Stimulated activated CD4-positive, alpha-beta T cell treated with anti-CD3 and anti-CD28 coated beads, Interleukin-15, amount 100 ng/mL, for 48 hours (primary cell): Measurements from ENCODE around the gene ERC2.

Experiments
- DNase-seq, 2 donors: peaks; one replicate each; pipeline ENCODE4 v3.0.0-alpha.2; 2020; ENCODE audit warnings: low read depth in 2 of 2

Gene ERC2

DNA sequence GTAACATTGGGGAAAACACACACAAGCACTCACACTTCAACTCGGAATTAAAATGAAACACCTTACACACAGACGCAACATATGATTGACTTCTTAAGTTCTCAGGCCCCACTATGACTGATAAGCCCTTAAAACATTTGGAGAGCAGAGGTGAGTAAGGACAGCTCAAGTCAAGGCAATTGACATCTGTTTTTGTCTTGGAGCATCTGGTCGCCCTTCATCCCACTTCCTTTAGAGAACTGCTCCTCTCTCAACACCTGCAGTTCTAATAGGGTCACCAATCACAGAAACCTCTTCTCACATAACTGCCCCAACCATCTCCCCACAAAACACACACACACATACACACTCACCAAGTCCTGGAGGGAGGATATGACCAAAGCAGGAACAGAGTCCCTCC is 43.4 kb downstream of the ERC2 start:
- DNase-seq = no peak

DNA sequence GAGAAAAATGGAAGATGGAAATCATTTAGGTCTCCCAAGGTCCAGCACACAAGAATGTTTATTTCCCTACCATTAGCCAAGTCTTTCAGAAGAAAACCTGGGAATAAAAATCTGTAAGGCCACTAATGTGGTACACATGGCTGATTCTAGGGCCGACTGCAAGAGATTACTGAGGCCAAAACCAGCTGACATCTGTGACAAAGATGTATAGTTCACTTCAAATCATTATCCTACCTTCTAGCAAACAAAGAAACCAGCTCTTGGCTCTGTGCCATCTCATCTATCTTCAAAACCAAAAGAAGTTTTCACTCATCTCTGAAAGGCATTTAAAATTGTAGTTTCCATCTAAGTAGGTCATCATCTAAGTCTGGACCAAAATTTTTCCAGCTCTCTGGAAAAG is 43.9 kb downstream of the ERC2 start:
- DNase-seq = no peak

DNA sequence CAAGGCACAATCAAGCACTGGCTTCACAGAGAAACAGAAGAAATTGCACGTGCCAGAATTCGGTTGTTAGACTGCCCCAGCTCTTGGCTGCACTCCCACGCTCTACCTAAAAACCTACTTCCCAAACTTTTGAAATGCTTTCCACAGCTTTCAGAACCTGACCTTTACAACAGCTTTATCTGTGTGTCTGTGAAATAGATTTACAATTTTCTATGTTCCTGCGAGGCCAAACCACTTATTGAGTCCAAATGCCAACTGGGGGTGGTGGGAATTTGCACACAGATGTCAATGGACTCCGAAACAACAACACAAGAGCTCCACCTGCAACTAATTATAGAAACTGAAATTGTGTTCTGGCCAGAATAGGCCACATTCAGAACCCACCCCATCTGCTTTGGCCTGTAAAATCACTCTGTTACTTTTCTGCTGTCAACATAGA is 44.6 kb downstream of the ERC2 start:
- DNase-seq = no peak

DNA sequence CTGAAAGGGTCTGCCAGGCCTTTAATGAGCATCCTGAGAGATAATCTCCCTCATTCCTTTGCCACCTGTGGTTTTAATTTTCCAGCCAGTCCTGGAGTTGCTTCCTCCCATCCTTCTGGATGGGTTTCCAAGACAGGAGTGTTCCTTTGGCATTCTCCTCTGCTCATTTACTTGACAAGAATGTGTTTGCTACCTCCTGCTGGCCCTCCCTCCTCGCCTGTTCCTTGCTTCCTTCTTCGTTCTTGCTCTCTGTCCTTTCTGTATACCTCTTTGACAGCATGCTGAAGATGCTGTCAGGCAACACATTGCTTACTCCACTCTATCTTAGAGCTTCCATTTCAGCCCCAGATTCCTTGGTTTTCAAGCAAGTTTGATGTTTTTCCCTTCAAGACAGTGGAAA is 46.0 kb downstream of the ERC2 start:
- no peak for DNase-seq

DNA sequence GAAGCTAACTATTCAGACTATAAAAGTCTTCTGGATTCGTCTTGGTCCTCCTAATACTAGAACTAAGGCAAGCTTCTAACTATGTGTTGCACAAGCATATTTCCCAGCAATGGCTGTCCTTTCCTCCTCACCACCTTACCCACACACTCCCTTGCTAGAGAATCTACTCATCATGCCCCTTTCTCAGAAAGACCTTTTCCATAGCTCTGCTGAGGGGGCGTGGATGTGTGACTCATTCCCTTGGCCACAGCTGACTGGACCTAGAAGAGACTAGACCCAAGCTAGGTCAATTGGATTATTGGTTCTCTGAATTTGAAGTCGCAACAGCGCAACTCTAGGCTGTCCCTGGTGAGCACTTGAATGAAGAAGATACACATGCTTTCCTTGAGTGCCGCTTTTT is 47.1 kb downstream of the ERC2 start:
- DNase-seq = no peak

DNA sequence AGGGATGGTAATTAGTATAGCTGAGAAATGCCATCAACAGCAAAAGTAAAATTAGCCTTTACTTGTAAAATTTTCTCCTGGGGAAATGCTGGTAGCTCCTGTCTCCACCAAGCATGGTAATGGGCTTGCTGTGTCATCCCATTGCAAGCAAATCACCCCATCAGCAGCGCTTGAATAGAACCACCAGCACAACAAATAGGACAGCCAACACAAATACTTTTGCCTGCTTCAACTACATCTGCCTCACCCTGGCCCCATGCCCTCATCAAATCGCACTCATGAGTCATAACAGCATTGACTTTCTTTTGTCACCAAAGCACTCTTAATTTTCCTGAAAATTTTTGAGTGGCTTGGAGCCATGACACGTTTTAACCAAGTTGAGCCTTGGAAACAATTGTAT is 52.6 kb downstream of the ERC2 start:
- no peak for DNase-seq

DNA sequence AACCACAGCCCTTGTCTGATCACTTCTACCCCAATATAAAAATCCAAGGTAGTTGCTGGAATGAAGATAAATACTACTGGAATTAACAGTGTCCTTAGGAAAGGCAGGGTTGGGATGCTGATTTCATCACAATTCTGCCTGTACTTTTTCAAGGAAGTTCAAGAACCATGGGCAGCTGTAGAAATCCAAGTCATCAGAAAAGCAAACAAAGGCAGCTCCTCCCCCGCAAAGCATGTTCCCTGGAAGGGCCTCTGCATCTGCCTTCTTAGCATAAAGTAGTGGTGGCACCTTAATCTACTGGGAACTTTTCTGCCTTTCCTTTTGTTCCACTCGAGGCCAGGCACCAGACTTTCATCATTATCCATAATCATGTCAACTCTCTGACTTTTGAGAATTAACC is 54.4 kb downstream of the ERC2 start:
- DNase-seq = no peak

DNA sequence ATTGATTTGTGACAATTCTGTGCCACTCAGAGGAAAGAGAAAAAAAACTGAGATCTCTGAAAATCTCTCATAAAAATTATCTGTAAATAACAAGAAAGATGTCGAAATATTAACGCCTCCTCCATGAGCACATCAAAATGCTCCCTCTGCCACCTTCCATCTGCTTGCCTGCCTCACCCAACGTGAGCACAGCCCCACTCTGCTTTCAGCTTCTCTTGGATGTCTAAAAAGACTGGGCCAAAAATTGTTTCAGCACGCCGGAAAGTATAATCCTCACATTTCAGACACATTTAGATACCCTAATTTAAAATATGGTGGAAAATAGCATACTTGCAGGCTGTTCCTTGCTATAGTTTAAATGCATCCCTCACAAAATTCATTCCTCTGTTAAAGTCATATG is 57.1 kb downstream of the ERC2 start:
- DNase-seq = no peak

DNA sequence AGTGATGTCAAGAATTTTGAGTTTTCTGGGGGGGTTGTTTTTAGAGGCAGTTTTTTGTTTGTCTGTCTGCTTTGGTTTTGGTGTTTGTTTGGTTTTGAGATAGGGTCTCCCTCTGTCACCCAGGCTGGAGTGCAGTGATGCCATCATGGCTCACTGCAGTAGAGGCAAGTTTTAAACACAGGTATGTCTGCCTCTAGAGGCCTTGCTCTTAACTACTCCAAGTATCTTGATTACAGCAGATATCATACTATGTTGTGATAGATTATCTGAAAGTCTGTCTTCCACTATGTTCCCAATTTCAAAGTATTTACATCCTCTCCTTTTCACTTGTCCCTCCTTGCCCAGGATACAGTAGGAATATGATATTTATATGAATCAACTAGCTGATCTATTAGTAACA is 57.7 kb downstream of the ERC2 start:
- no peak for DNase-seq

DNA sequence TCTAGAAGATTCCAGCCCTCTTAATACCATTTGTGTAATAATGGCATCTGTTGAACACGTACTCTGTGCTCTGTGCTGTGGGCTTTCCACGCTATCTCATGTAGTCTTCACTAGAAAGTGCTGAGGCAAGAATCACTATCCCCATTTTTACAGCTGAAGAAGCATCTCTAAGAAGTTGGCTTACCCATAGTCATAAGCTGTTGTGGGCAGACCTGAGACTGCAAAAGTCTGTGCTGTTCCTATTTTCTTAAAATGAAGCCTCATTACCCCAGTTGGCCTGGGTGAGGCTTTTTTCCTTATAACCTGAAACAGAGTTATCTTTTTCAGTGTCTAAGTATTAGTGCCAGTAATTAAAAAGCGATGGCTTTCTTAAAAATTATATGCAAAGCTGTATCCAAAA is 58.5 kb downstream of the ERC2 start:
- DNase-seq = no peak

DNA sequence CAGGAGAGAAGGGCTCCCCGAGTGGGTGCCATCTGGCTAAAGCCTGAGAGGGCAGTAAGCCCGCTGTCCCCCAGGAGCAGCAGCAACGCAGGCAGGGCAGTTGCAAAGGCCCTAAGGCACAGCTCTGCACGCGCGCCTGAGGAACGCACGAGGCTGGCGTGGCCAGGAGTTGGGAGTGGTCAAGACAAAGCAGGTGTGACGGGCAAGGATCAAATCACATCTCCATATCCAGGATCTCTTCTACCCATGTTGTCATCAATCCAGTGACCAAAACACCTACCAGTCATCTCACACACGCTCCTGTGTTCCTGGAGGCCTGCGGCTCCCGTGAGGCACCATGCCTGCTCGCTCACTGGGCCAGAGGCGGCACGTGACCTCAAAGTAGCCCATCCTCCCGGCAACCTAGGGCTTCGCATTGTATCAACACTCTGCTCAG is 59.5 kb downstream of the ERC2 start:
- DNase-seq = no peak

DNA sequence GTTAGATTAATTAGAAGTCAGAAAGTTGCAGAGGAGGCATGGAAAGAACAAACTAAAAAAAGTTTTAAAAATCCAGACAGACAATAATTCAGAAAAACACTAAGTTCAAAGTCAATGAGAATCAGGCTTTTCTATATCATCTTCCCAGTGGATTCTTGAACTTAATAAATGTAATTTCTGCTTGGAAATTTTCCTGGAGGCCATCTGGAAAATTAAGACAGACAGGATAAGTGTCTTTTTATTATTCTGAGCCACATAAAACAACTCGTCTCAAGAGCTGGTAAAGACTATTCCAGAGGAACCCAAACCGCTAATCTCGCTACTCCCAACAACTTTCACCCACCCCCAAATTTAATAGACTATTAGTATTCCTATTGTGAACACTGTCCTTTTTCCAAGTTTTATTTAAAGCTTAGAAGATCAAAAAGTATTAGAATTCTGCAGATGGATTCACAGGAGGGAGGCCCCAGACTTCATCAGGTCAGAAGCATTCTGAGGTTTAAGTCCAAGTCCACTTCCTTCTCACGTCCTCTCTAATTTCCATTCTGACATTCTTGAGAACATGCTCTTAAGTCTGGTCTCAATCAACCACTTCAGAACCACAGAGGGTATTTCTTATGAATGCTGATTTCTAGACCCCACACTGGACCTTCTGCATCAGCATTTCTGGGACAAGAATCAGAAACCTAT is 61.3 kb downstream of the ERC2 start:
- DNase-seq = no peak

DNA sequence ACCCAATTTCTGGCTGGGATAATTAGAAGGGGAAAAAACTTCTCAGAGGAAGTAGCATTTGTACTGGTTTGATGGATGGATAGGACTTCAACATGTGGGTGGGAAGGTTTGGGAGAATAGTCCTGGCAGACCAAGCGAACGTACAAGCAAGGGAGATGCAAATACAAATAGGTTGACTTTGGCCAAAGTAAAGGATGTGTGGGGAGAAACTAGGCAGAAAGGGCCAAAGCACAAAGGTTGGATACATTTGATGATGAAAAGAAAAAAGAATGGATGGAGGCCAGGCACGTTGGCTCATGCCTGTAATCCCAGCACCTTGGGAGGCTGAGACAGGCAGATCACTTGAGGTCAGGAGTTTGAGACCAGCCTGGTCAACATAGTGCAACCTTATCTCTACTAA is 63.4 kb downstream of the ERC2 start:
- DNase-seq = no peak

DNA sequence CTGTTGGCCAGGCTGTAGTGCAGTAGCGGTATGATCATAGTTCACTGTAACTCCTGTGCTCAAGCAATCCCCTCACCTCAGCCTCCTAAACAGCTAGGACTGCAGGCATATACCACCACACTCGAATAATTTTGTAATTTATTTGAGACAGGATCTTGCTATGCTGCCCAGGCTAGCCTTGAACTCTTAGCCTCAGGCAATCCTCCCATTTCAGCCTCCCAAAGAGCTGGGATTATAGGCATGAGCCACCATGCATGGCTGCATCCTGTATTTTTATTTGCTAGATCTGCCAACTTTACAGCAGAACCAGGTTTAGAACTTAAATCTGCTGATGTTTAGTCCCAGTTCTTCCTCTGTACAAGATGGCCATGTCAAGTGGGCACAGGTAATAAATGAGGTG is 69.6 kb downstream of the ERC2 start:
- DNase-seq = no peak

DNA sequence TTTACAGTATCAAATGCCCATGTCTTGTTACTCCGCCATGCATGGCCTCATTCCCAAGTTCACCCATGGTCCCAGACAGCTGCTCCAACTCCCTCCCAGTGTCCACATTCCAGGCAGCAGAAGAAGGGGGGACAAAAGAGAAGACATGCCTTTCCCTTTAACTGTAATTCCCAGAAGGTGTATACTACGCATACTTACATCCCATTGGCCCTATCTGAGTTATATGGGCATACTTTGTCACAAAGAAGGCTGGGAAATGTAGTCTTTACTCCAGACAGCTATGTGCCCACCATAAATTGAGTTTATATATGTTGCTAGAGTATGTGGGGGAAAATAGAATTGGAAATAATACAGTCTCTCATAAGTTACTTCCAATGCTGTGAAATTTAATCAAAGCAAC is 70.5 kb downstream of the ERC2 start:
- DNase-seq = no peak

DNA sequence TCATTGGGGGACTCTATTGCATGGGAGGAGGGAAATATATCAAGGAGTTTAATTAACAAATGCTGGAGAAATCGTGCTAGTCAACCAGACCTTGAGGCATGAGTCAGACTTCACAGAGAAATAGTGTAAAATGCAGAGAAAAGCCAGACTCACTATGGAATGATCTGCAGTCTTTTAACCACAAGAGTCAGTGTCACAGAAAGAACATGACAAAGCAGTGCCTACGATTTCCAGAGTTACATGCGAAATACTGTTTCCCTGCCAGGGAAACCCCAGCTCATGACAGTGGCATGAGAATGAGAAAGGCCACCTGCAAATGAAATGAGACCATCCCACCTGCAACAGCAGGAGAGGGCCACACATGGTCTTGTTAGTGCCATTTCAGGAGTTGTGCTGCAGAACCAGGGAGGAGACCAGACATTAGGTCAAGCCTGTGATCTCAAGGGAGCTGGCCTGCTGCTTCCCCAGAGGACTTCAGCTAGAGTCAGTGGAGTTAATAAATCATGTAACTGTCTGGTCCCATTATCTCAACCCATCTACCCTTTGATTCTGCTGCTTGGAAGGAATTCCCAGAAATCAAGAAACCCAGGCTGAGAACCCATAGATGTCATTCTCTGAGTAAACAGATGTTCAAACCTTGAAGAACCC is 79.0 kb downstream of the ERC2 start:
- no peak for DNase-seq

DNA sequence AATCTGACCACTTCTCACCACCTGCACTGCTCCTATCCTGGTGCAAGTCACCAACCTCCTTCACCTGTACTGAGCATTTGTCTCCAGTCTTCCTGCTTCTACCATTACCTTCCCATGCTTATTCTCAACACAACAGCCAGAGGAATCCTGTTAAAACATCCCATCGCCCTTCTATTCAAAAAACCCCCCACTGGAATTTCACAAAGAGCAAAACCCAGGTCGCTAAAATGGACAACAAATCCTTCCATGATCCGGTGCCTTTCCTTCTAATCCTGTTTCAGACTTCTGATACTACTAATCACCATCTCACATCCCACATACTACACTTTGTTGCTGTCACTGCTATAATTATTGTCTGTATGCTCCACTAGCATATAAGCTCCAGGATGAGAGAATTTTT is 85.2 kb downstream of the ERC2 start:
- DNase-seq = no peak

DNA sequence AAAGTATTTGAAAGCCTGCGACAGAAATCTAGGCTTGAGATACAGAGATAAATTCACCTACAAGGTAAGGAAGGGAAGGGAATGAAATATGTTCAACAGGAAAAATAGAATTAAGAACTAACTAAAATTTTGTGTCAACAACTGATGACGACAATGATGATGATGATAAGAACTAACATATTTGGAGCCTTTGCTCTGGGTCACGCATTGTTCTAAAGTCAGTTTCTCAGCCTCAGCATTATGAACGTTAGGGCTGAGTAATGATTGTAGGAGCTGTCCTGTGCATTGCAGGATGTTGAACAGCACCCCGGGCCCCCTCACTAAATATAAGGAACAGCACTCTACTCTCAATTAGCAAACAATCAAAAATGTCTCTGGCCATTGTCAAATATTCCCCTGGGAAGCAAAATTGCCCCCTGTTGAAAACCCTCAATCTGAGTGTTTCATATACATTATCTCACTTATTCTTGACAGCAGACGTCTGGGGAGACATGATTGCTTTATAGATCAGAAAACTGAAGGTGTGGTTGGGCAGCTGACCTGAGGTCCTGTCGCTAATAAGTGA is 88.5 kb downstream of the ERC2 start:
- no peak for DNase-seq

DNA sequence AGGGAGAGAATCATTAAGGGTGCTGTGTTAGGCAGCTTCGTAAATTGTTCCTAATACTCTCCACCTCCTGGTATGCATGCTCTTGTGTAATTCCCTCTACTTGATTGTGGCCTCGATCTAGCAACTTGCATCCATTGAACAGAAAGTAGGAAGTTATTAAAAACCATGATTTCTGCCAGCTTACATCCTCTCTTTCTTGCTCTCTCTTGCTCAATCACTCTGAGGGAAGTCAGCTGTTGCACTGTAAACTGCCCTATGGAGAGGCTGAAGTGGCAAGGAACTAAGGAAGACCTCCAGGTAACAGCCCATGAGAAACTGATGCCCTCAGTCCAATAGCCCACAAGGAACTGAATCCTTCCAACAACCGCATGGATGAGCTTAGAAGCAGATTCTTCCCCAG is 92.6 kb downstream of the ERC2 start:
- no peak for DNase-seq

DNA sequence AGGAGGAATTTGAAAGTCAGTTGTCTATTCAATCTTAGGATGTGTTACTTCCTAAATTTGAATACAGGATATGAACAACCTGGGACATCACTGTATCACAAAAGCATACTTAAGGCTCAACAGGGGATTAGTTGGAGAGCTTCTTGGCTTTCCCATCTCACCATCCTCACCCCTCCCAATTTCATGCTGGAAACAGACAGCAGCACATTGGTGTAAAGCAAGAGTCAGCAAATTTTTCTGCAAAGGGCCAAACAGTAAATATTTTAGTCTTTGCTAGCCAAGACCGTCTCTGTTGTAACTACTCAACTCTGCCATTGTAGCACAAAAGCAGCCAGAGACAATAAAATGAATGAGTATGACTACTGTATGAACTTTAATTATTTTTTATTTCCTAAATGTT is 94.9 kb downstream of the ERC2 start:
- DNase-seq = no peak

DNA sequence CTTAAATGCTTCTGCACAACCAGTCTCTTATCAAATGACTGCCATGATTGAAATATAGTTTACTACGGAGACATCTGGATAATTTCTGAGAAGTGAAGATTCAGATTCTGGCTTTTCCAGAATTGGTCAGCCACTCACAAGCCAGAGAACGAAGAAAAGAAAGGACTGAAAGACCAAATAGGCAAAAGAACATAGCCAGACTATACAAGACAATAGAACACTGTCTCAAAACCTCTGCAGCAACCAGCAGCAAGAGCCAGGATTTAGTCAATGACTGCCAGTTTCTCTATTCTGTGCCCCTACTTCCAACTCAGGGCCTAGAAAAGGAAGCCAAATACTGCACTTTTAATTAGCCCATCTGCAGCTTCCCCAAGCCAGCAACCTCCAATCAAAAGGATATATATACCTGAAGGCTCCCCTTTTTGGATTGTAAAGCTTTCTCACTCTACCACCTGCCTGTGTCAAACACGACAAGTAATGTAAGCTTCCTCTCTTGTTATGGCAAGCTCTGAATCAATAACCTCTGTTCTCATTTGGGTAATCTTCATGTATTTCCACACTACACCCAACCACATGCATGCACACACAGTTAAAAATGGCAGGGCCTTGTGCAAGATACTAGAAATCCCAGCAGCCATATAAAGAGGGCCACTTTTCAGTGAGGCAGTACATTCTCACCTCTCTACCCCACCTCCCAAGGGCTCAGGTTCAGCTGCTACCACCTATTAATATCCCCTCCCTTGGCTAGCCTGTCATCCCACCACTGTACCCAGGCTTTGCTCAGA is 97.1 kb downstream of the ERC2 start:
- no peak for DNase-seq

DNA sequence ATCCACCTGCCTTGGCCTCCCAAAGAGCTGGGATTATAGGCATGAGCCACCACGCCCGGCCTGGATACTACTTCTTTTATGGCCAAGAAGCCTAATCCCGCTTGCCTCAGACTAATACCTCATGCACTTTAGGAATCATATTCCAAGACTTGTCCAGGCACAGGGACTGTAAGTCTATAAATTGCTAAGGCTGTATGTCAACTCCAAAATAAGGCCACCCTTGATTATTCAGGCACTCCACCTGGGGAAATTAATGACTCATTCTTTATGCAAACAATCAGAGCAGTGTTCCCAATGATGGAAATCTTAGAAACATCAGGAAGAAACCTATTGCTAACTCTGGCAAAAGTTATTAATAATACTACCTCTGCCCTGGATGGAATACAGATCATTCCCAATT is 98.4 kb downstream of the ERC2 start:
- no peak for DNase-seq

DNA sequence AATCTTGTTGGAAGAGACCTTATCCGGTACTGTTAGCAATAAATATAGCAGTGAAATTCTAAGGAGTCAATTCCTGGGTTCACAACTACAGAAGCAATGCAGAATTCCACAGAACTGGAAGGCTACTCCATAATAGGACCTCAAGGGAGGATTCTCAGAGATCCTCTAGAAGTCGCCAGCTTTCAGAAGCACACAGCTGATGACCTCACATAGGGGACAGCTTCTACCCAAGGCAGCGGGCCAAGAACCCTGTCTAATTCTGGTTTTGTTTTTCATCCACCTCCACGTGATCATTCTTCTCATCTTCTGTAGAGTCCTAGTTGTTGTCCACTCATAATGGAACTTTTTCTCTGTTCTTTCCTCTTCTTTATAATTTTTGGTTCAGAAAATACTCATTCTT is 99.4 kb downstream of the ERC2 start:
- no peak for DNase-seq
